ENCODE results near the gene EIF3L. TPM values are rescaled to one million over a fixed set of nuclear protein-coding genes. Genes with fewer than 3 reads are reported as not detected.

The EIF3L gene
- total and polyA plus RNA-seq, 7 experiments from 2014 or later: 338 to 586 (median 496) TPM

- H3K4me1 Mint-ChIP-seq: peaks cover 15 to 50% (median 45%) of the 10 kb centered on the region in 7 donors
- intact Hi-C loops (cut with micrococcal nuclease): loop anchor here (10.0 kb wide), 3 partner anchors 119 to 381 kb away; partner anchors contain the start of genes NOL12 (in 1 of the 2) and PLA2G6 (in 1 of the 2)
- peak overlapping the region in 6 of 9 donors; percentile 36 to 84 (median 52) for H3K27ac Mint-ChIP-seq
Measured at GRCh38 chr22:37803639-37804351, 45.4 kb upstream of the EIF3L start.

GRCh38 chr22:37804352-37804880, 44.8 kb upstream of the EIF3L start:
- POLR2A ChIA-PET: interaction anchor here (0.9 kb wide), 1 partner anchor 469 kb away, joined by 3 read pairs; no protein-coding TSS in a partner anchor
- DNase-seq (peak in 2 of 9 donors; percentile 9 to 40), ATAC-seq (no peak)
- H3K36me3 Mint-ChIP-seq: peaks cover 0 to 5% (median 0%) of the 10 kb centered on the region in 5 donors
- Histone ChIP-seq H3K4me3 (ENCODE audit: low read length) (no peak overlapping the region), H3K9me3 (ENCODE audit: control insufficient read depth in 2 of 3, low read length in 3 of 3) (no peaks in the 10 kb centered on the region), H3K27ac (ENCODE audit: low read depth, low read length) (peak overlapping the region; percentile 44), H3K4me1 (ENCODE audit: control insufficient read depth in 2 of 2, insufficient read depth in 2 of 2, low read length in 2 of 2) (peaks cover 14 to 32% of the 10 kb centered on the region in 2 donors), H3K27me3 (ENCODE audit: control insufficient read depth in 2 of 2, insufficient read depth in 2 of 2, low read length in 2 of 2) (peaks cover 0 to 20% of the 10 kb centered on the region in 2 donors), H3K36me3 (ENCODE audit: control insufficient read depth in 2 of 3, insufficient read depth in 3 of 3, low read length in 3 of 3) (no peaks in the 10 kb centered on the region)
- H3K9me3 Mint-ChIP-seq: peaks cover 0 to 2% (median 0%) of the 10 kb centered on the region in 11 donors
- H3K27ac Mint-ChIP-seq: peak overlapping the region in 5 of 9 donors; percentile 48 to 84 (median 53)
- H3K4me1 Mint-ChIP-seq: peaks cover 15 to 56% (median 46%) of the 10 kb centered on the region in 7 donors
- intact Hi-C loops (cut with micrococcal nuclease): loop anchor here (10.0 kb wide), 3 partner anchors 120 to 380 kb away; partner anchors contain the start of genes NOL12 (in 1 of the 2) and PLA2G6 (in 1 of the 2)
- H3K4me3 Mint-ChIP-seq: peak overlapping the region; percentile 44 to 85 (median 75)
- H3K27me3 Mint-ChIP-seq: peaks cover 4 to 51% (median 28%) of the 10 kb centered on the region in 5 donors
- CTCF ChIA-PET: no interaction called here

More at GRCh38 chr22:37803639-37804351, 45.4 kb upstream of the EIF3L start:
- peaks cover 4 to 51% (median 28%) of the 10 kb centered on the region in 5 donors for H3K27me3 Mint-ChIP-seq
- no peaks in the 10 kb centered on the region for H3K36me3 ChIP-seq (ENCODE audit: control insufficient read depth in 2 of 3, insufficient read depth in 3 of 3, low read length in 3 of 3)
- ATAC-seq: no peak
- H3K4me3 ChIP-seq (ENCODE audit: low read length): no peak overlapping the region
- no peaks in the 10 kb centered on the region for H3K9me3 ChIP-seq (ENCODE audit: control insufficient read depth in 2 of 3, low read length in 3 of 3)
- peaks cover 14 to 32% of the 10 kb centered on the region in 2 donors for H3K4me1 ChIP-seq (ENCODE audit: control insufficient read depth in 2 of 2, insufficient read depth in 2 of 2, low read length in 2 of 2)
- DNase-seq: no peak
- POLR2A ChIA-PET: no interaction called here
- H3K27me3 ChIP-seq (ENCODE audit: control insufficient read depth in 2 of 2, insufficient read depth in 2 of 2, low read length in 2 of 2): peaks cover 0 to 20% of the 10 kb centered on the region in 2 donors
- CTCF ChIA-PET: no interaction called here
- no peak overlapping the region for H3K27ac ChIP-seq (ENCODE audit: low read depth, low read length)
- peak overlapping the region; percentile 44 to 85 (median 76) for H3K4me3 Mint-ChIP-seq
- peaks cover 0 to 2% (median 0%) of the 10 kb centered on the region in 11 donors for H3K9me3 Mint-ChIP-seq
- peaks cover 0 to 5% (median 0%) of the 10 kb centered on the region in 5 donors for H3K36me3 Mint-ChIP-seq

GRCh38 chr22:37804881-37805809, 44.1 kb upstream of the EIF3L start:
- DNase-seq (peak; percentile 43 to 93 (median 65)), ATAC-seq (peak; percentile 49)
- ChIA-PET POLR2A (interaction anchor here (0.9 kb wide), 1 partner anchor 469 kb away, joined by 3 read pairs; no protein-coding TSS in a partner anchor), CTCF (interaction anchor here (0.6 kb wide), 1 partner anchor 30 kb away, joined by 3 read pairs; no protein-coding TSS in a partner anchor)
- peaks cover 0 to 5% (median 0%) of the 10 kb centered on the region in 5 donors for H3K36me3 Mint-ChIP-seq
- H3K9me3 Mint-ChIP-seq: peaks cover 0 to 2% (median 0%) of the 10 kb centered on the region in 11 donors
- peak overlapping the region in 8 of 9 donors; percentile 30 to 78 (median 60) for H3K27ac Mint-ChIP-seq
- H3K36me3 ChIP-seq (ENCODE audit: control insufficient read depth in 2 of 3, insufficient read depth in 3 of 3, low read length in 3 of 3): no peaks in the 10 kb centered on the region
- intact Hi-C loops (cut with micrococcal nuclease): loop anchor here (5.0 to 10.0 kb wide), 8 partner anchors 42 to 987 kb away; partner anchors contain the start of genes C22orf23 (in 1 of the 2), DNAL4 (in 1 of the 2), EIF3L (in 1 of the 2) and LGALS1 (in 1 of the 2)
- peaks cover 15 to 56% (median 48%) of the 10 kb centered on the region in 7 donors for H3K4me1 Mint-ChIP-seq
- H3K27me3 ChIP-seq (ENCODE audit: control insufficient read depth in 2 of 2, insufficient read depth in 2 of 2, low read length in 2 of 2): peaks cover 0 to 20% of the 10 kb centered on the region in 2 donors
- H3K27ac ChIP-seq (ENCODE audit: low read depth, low read length): peak overlapping the region; percentile 61
- peaks cover 14 to 32% of the 10 kb centered on the region in 2 donors for H3K4me1 ChIP-seq (ENCODE audit: control insufficient read depth in 2 of 2, insufficient read depth in 2 of 2, low read length in 2 of 2)
- H3K4me3 Mint-ChIP-seq: peak overlapping the region; percentile 67 to 90 (median 80)
- H3K4me3 ChIP-seq (ENCODE audit: low read length): peak overlapping the region; percentile 52
- H3K9me3 ChIP-seq (ENCODE audit: control insufficient read depth in 2 of 3, low read length in 3 of 3): no peaks in the 10 kb centered on the region
- H3K27me3 Mint-ChIP-seq: peaks cover 4 to 50% (median 27%) of the 10 kb centered on the region in 5 donors

GRCh38 chr22:37805810-37806277, 43.4 kb upstream of the EIF3L start:
- Histone ChIP-seq H3K4me1 (ENCODE audit: control insufficient read depth in 2 of 2, insufficient read depth in 2 of 2, low read length in 2 of 2) (peaks cover 14 to 32% of the 10 kb centered on the region in 2 donors), H3K4me3 (ENCODE audit: low read length) (peak overlapping the region; percentile 52), H3K27me3 (ENCODE audit: control insufficient read depth in 2 of 2, insufficient read depth in 2 of 2, low read length in 2 of 2) (peaks cover 0 to 21% of the 10 kb centered on the region in 2 donors), H3K36me3 (ENCODE audit: control insufficient read depth in 2 of 3, insufficient read depth in 3 of 3, low read length in 3 of 3) (no peaks in the 10 kb centered on the region), H3K27ac (ENCODE audit: low read depth, low read length) (no peak overlapping the region), H3K9me3 (ENCODE audit: control insufficient read depth in 2 of 3, low read length in 3 of 3) (no peaks in the 10 kb centered on the region)
- H3K27ac Mint-ChIP-seq: peak overlapping the region in 7 of 9 donors; percentile 47 to 78 (median 70)
- intact Hi-C loops (cut with micrococcal nuclease): loop anchor here (2.0 to 10.0 kb wide), 10 partner anchors 41 to 986 kb away; partner anchors contain the start of genes C22orf23 (in 1 of the 2), DNAL4 (in 1 of the 2), EIF3L (in 1 of the 2) and GGA1 (in 1 of the 2)
- POLR2A ChIA-PET: no interaction called here
- peaks cover 15 to 56% (median 48%) of the 10 kb centered on the region in 7 donors for H3K4me1 Mint-ChIP-seq
- peak overlapping the region; percentile 57 to 90 (median 79) for H3K4me3 Mint-ChIP-seq
- H3K36me3 Mint-ChIP-seq: peaks cover 0 to 5% (median 0%) of the 10 kb centered on the region in 5 donors
- CTCF ChIA-PET: interaction anchor here (0.6 kb wide), 1 partner anchor 29 kb away, joined by 3 read pairs; no protein-coding TSS in a partner anchor
- no peak for DNase-seq
- no peak for ATAC-seq
- H3K27me3 Mint-ChIP-seq: peaks cover 4 to 45% (median 24%) of the 10 kb centered on the region in 5 donors
- H3K9me3 Mint-ChIP-seq: peaks cover 0 to 2% (median 0%) of the 10 kb centered on the region in 11 donors

GRCh38 chr22:37806409-37807333, 42.5 kb upstream of the EIF3L start:
- CTCF ChIA-PET: interaction anchor here (0.5 kb wide), 1 partner anchor 108 kb away, joined by 3 read pairs; no protein-coding TSS in a partner anchor
- Mint-ChIP-seq H3K27ac (peak overlapping the region in 6 of 9 donors; percentile 19 to 78 (median 47)), H3K9me3 (peaks cover 0 to 2% (median 0%) of the 10 kb centered on the region in 11 donors), H3K27me3 (peaks cover 4 to 41% (median 24%) of the 10 kb centered on the region in 5 donors), H3K4me1 (peaks cover 15 to 56% (median 48%) of the 10 kb centered on the region in 7 donors), H3K36me3 (peaks cover 0 to 5% (median 0%) of the 10 kb centered on the region in 5 donors), H3K4me3 (peak overlapping the region; percentile 67 to 90 (median 80))
- H3K27me3 ChIP-seq (ENCODE audit: control insufficient read depth in 2 of 2, insufficient read depth in 2 of 2, low read length in 2 of 2): peaks cover 0 to 25% of the 10 kb centered on the region in 2 donors
- no peaks in the 10 kb centered on the region for H3K36me3 ChIP-seq (ENCODE audit: control insufficient read depth in 2 of 3, insufficient read depth in 3 of 3, low read length in 3 of 3)
- H3K27ac ChIP-seq (ENCODE audit: low read depth, low read length): no peak overlapping the region
- DNase-seq (no peak), ATAC-seq (no peak)
- peaks cover 14 to 32% of the 10 kb centered on the region in 2 donors for H3K4me1 ChIP-seq (ENCODE audit: control insufficient read depth in 2 of 2, insufficient read depth in 2 of 2, low read length in 2 of 2)
- no peaks in the 10 kb centered on the region for H3K9me3 ChIP-seq (ENCODE audit: control insufficient read depth in 2 of 3, low read length in 3 of 3)
- intact Hi-C loops (cut with micrococcal nuclease): loop anchor here (1.0 to 10.0 kb wide), 14 partner anchors 11 to 986 kb away; partner anchors contain the start of genes C22orf23 (in 2 of the 2), POLR2F (in 2 of the 2), ANKRD54 (in 1 of the 2) and DNAL4 (in 1 of the 2)
- POLR2A ChIA-PET: interaction anchor here (1.3 to 1.5 kb wide), 2 partner anchors 41 to 90 kb away, joined by 3 to 4 read pairs; no protein-coding TSS in a partner anchor
- H3K4me3 ChIP-seq (ENCODE audit: low read length): no peak overlapping the region
